HG03354 (cell line): ENCODE results near the gene DYNLL2.
"Not testable (repeated sequence)": the region's sequence is repeated elsewhere in the genome, so short reads cannot be mapped to it uniquely, and the experiment has no call there.

Experiments
- ATAC-seq: cut with Tn5 transposase; IDR thresholded peaks from one replicate; pipeline ENCODE4 v1.9.1; 2021; ENCODE audit warnings: mild to moderate bottlenecking; ENCODE audit not compliant: unreplicated experiment, poor library complexity, severe bottlenecking

Gene DYNLL2

GRCh38 chr17:58082870-58083490 is at the start of gene DYNLL2:
TSS of gene DYNLL2 (plus strand) at chr17:58083419. CDS start at chr17:58087091, 3,672 bp downstream.
- ATAC-seq = peak; percentile 68

- no peak for ATAC-seq
Measured at GRCh38 chr17:58039975-58040374, 43.2 kb upstream of the DYNLL2 start.

DNA sequence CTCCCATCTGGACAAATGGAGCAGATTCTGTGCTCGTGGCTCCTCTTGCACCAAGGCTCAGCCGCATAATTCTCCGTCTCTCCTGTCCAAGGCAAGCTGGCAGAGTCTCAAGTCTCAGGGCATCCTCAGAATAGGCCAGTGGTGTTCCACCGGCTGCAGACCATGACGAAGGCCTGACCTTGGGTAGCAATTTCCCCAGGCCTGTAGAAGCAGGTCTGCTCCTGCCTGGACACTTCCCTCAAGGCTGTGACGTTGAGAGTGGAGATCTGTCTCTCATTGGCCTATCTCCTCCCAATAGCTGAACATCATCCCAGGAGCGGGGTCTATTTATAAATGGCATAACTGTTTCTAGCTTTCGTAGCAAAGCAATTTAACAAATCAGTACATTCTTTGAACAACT is 42.8 kb upstream of the DYNLL2 start:
- no peak for ATAC-seq

GRCh38 chr17:58041161-58041560 is 42.1 kb upstream of the DYNLL2 start:
- ATAC-seq = no peak

GRCh38 chr17:58043221-58044181 is 39.7 kb upstream of the DYNLL2 start:
- ATAC-seq = no peak

- ATAC-seq = not testable (repeated sequence)
Measured at GRCh38 chr17:58044256-58044655, 39.0 kb upstream of the DYNLL2 start.

GRCh38 chr17:58046239-58047094 is 36.8 kb upstream of the DYNLL2 start:
- ATAC-seq = no peak

- ATAC-seq = no peak
Measured at GRCh38 chr17:58047376-58048150, 35.7 kb upstream of the DYNLL2 start.

GRCh38 chr17:58049533-58049932 is 33.7 kb upstream of the DYNLL2 start:
- ATAC-seq = no peak

DNA sequence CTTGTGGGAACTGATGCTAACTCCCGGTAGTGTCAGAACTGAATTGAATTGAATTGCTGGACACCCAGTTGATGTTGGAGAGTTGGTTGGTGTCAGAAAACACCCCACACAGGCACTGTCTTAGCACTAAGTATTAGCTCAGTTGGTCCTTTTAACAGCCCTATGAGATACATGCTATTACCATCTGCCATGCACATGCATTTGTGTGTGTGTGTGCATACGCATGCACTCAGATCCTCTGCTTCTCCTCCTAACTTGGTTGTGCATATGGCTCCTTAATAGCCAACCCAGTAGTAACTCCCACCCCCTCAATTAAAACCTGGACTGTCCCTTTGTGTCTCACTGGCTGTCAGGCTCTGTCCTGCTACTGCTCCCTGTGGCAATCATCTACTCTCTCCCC is 32.3 kb upstream of the DYNLL2 start:
- ATAC-seq = no peak

- no peak for ATAC-seq
Measured at GRCh38 chr17:58051468-58051867, 31.8 kb upstream of the DYNLL2 start.

DNA sequence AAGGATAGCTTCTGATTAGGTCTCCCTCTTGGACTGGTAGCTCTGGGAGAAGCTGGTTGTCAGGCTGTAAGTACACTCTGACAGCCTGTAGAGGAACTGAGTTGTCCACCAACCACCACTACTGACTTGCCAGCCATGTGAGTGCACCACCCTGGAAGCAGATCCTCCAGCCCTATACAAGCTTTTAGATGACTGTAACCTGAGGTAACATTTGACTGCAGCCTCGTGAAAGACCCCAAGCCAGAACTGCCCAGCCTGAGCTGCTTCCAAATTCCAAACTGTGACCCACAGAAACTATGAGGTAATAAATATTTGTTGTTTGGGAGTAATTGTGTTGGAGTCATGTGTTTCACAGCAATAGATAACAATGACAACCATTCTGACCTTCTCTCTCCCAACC is 30.8 kb upstream of the DYNLL2 start:
- ATAC-seq = no peak

DNA sequence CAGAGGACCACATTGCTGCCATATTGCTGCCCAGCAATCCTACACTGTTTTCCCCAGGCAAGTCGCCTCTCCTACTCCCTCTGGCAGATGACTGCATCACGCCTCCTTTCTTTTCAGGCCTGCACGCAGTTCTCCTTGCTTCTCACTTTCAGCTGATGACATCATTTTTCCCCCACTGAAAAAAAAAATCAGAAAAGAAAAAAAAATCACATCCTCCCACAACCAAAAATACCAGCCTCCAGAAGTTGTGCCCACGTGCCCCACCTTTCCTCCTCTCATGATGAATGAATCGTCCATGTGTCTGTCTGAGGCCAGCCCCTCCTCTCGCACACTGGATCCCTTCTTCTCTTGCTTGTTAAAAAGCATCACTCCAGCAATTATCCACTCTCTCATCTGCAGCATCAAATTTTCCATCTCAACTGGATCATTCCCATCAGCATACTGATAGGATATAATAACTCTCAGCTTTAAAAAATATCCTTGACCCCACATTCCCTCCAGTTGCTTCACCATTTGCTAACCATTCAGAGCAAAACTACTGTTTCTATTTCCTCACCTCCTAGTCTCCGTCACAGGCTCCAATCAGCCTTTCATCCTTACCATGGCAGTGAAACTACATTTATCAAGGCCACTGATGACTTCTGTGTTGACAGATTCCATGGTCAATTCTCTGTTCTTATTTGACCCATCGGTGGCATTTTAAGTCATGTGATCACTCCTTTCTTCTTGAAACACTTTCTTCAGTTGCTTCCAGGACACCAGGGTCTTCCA is 30.1 kb upstream of the DYNLL2 start:
- no peak for ATAC-seq

- no peak for ATAC-seq
Measured at GRCh38 chr17:58054641-58055040, 28.6 kb upstream of the DYNLL2 start.

DNA sequence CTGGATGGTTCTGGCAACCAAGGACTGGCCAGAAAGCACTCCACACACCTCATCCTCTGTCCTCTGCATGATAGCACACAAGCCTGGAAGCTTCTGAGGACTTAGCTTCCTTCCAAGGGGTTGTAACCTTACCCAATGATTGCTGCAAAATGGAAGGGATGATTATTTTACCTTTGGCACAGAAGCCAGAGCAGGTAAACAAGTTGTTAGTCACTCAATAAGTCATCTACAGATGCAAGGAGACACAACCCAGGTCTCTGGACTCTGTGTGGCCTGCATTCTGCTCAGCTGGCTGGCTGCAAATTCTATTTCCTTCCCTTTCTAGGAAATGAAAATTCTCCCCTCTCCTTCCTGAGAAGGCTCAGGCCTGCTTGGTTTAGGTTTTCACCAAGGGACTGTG is 26.7 kb upstream of the DYNLL2 start:
- no peak for ATAC-seq

GRCh38 chr17:58059141-58059540 is 24.1 kb upstream of the DYNLL2 start:
- no peak for ATAC-seq

DNA sequence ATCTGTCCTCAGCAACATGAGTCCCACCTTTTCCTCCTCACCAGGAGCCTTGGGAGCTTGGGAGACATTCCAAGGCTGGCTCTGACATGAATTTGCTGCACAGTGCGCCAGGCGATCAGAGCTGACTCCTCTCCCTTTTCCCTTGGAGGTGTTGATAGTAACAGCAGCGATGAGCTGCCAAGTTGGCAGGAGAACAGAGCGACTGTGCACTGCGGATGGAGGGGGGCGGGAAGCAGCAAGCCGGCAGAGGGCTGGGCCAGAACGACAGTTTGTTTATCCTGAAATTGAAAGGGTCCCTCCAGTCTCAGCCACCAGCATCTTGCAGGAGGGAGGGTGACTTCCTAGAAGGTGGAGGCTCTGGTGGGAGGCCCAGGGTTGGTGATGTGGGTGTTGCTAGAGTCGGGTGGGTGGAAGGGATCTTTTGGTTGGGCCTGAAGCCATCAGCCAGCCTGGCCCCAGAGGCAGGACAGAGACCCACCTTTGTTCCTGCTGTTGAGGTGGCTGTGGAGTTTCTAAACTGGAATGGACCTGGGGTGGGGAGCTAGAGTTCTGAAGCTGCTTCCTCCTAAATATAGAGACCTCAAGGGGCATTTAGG is 22.5 kb upstream of the DYNLL2 start:
- ATAC-seq = no peak

- no peak for ATAC-seq
Measured at GRCh38 chr17:58061672-58062071, 21.5 kb upstream of the DYNLL2 start.
